Breast epithelium (tissue), 3 donors: Measurements from ENCODE around the gene HAL.

ENCODE experiments used
- POLR2A ChIP-seq: fragments of 450-650 bp; IDR thresholded peaks from one replicate; pipeline ENCODE4 v1.6.1; 2016; ENCODE audit warnings: antibody characterized with exemption, mild to moderate bottlenecking, moderate library complexity
- POLR2AphosphoS5 ChIP-seq, 3 donors: sonication (generic); formaldehyde crosslinking; IDR thresholded peaks; one replicate each; pipeline ENCODE4 v1.6.1; 2017; ENCODE audit warnings: antibody characterized with exemption in 3 of 3
- TF ChIP-seq, protein P1 (sequence below), 3 donors: fragments of 450-650 bp; IDR thresholded peaks; one replicate each; pipeline ENCODE4 v1.5.1; 2016 to 2017; ENCODE audit warnings: antibody characterized with exemption in 3 of 3, mild to moderate bottlenecking in 3 of 3, moderate library complexity in 3 of 3

DNA sequence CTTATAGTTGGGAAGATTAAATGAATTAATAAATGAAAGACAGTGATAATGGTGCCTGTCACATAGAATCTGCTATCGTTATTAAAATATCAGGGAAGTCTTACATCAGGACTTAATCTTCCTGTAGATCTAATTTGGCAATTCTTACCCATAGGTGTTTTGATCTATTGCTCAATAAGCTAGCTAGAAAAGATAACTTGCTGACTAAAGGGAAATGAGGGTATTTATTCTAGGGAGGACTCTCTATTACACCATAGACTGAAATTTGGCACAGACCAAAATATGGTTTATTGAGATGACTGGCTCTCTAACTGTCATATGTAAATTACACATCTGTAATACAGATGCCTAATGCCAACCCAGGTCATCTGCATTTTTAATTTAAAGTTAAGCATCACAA lies 11.5 kb downstream of the HAL start:
- TF ChIP-seq, protein P1, sequence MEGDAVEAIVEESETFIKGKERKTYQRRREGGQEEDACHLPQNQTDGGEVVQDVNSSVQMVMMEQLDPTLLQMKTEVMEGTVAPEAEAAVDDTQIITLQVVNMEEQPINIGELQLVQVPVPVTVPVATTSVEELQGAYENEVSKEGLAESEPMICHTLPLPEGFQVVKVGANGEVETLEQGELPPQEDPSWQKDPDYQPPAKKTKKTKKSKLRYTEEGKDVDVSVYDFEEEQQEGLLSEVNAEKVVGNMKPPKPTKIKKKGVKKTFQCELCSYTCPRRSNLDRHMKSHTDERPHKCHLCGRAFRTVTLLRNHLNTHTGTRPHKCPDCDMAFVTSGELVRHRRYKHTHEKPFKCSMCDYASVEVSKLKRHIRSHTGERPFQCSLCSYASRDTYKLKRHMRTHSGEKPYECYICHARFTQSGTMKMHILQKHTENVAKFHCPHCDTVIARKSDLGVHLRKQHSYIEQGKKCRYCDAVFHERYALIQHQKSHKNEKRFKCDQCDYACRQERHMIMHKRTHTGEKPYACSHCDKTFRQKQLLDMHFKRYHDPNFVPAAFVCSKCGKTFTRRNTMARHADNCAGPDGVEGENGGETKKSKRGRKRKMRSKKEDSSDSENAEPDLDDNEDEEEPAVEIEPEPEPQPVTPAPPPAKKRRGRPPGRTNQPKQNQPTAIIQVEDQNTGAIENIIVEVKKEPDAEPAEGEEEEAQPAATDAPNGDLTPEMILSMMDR (IDR thresholded peaks at IDR 0.05) = no peak
- TF ChIP-seq POLR2A (no peak), POLR2AphosphoS5 (IDR thresholded peaks at IDR 0.05) (no peak)
